Mesenchymal stem cell (in vitro differentiated cells and primary cell): Measurements from ENCODE around the gene OXT.

Source experiments
- DNase-seq: peaks from one replicate; pipeline ENCODE4 v3.0.0-alpha.2; 2013
- H2AFZ ChIP-seq: one replicate; pipeline ENCODE4 v1.6.1; 2013; ENCODE audit warnings: low read depth, mild to moderate bottlenecking, control low read depth, inconsistent platforms, low read length, moderate library complexity
- H2AK5ac ChIP-seq: 2 replicates; pipeline ENCODE4 v1.6.1; 2013; ENCODE audit warnings: low read length, moderate library complexity, mild to moderate bottlenecking, inconsistent platforms; ENCODE audit not compliant: severe bottlenecking
- H2BK120ac ChIP-seq: one replicate; pipeline ENCODE4 v1.6.1; 2013; ENCODE audit warnings: low read depth, mild to moderate bottlenecking, inconsistent platforms, low read length, moderate library complexity
- H2BK12ac ChIP-seq, 2 experiments: one replicate each; pipeline ENCODE4 v1.6.1; 2013; ENCODE audit warnings: inconsistent platforms in 2 of 2, low read length in 2 of 2, mild to moderate bottlenecking in 2 of 2, moderate library complexity in 2 of 2, control low read depth in 1 of 2
- H2BK15ac ChIP-seq: one replicate; pipeline ENCODE4 v1.6.1; 2013; ENCODE audit warnings: mild to moderate bottlenecking, low read depth, inconsistent platforms; ENCODE audit not compliant: poor library complexity, severe bottlenecking
- H2BK5ac ChIP-seq: 2 replicates; pipeline ENCODE4 v1.6.1; 2013; ENCODE audit warnings: low read depth, mild to moderate bottlenecking, low read length, control low read depth, inconsistent platforms; ENCODE audit not compliant: poor library complexity, severe bottlenecking
- H3K14ac ChIP-seq, 2 experiments: one replicate each; pipeline ENCODE4 v1.6.1; 2013; ENCODE audit warnings: inconsistent platforms in 2 of 2, low read length in 2 of 2, control low read depth in 1 of 2, mild to moderate bottlenecking in 1 of 2, moderate library complexity in 1 of 2
- H3K18ac ChIP-seq, 2 experiments: one replicate each; pipeline ENCODE4 v1.6.1; 2013; ENCODE audit warnings: inconsistent platforms in 2 of 2, low read length in 2 of 2, control low read depth in 1 of 2, low read depth in 1 of 2, mild to moderate bottlenecking in 1 of 2
- H3K23ac ChIP-seq, 2 experiments: one replicate each; pipeline ENCODE4 v1.6.1; 2013; ENCODE audit warnings: inconsistent platforms in 2 of 2, low read length in 2 of 2, mild to moderate bottlenecking in 2 of 2, moderate library complexity in 2 of 2, control low read depth in 1 of 2
- H3K27ac ChIP-seq: 2 replicates; pipeline ENCODE4 v1.5.1; 2013; ENCODE audit warnings: mild to moderate bottlenecking, moderate library complexity, low read length, control low read depth, inconsistent platforms; ENCODE audit not compliant: poor library complexity, severe bottlenecking
- H3K27me3 ChIP-seq, 2 experiments: 2 replicates each; pipeline versions ENCODE4 v1.6.1 to v1.7.0; 2013; ENCODE audit warnings: low read length in 2 of 2, mild to moderate bottlenecking in 2 of 2, moderate library complexity in 2 of 2, control low read depth in 1 of 2, inconsistent platforms in 1 of 2; ENCODE audit not compliant: control insufficient read depth in 1 of 2, insufficient read depth in 1 of 2
- H3K36me3 ChIP-seq, 2 experiments: 2 replicates each; pipeline versions ENCODE4 v1.6.1 to v1.7.0; 2013; ENCODE audit warnings: low read length in 2 of 2, control low read depth in 1 of 2, inconsistent platforms in 1 of 2, low read depth in 1 of 2, mild to moderate bottlenecking in 1 of 2; ENCODE audit not compliant: insufficient read depth in 2 of 2, control insufficient read depth in 1 of 2
- H3K4ac ChIP-seq, 2 experiments: one replicate each; pipeline ENCODE4 v1.6.1; 2013; ENCODE audit warnings: inconsistent platforms in 2 of 2, low read length in 2 of 2, mild to moderate bottlenecking in 2 of 2, moderate library complexity in 2 of 2, control low read depth in 1 of 2, low read depth in 1 of 2
- H3K4me1 ChIP-seq: 2 replicates; pipeline ENCODE4 v1.6.1; 2013; ENCODE audit warnings: low read depth, low read length, control low read depth; ENCODE audit not compliant: control insufficient read depth, insufficient read depth
- H3K4me2 ChIP-seq: 2 replicates; pipeline ENCODE4 v1.6.1; 2013; ENCODE audit warnings: low read length, mild to moderate bottlenecking, inconsistent platforms; ENCODE audit not compliant: poor library complexity, severe bottlenecking
- H3K4me3 ChIP-seq, 2 experiments: 2 replicates each; pipeline versions ENCODE4 v1.5.1 to v1.7.0; 2013; ENCODE audit warnings: low read length in 2 of 2, mild to moderate bottlenecking in 2 of 2, control low read depth in 1 of 2, low read depth in 1 of 2; ENCODE audit not compliant: insufficient read depth in 1 of 2
- H3K79me1 ChIP-seq: replicated peaks from 2 replicates; pipeline ENCODE4 v1.6.1; 2013; ENCODE audit warnings: mild to moderate bottlenecking, control low read depth, low read length, inconsistent platforms; ENCODE audit not compliant: poor library complexity, severe bottlenecking
- H3K9ac ChIP-seq: 2 replicates; pipeline ENCODE4 v1.7.0; 2013; ENCODE audit warnings: mild to moderate bottlenecking, low read length, moderate library complexity
- H3K9me3 ChIP-seq: 2 replicates; pipeline ENCODE4 v1.7.0; 2013; ENCODE audit warnings: mild to moderate bottlenecking, low read length; ENCODE audit not compliant: control insufficient read depth
- H4K8ac ChIP-seq: one replicate; pipeline ENCODE4 v1.6.1; 2013; ENCODE audit warnings: inconsistent platforms, mild to moderate bottlenecking, low read length, moderate library complexity
- H4K91ac ChIP-seq: one replicate; pipeline ENCODE4 v1.6.1; 2013; ENCODE audit warnings: mild to moderate bottlenecking, low read length, inconsistent platforms
- WGBS: methylation state at CpG from one replicate; pipeline ENCODE4 v1.1.7; 2013; ENCODE audit warnings: mixed read lengths; 5-methylcytosine and 5-hydroxymethylcytosine counted together

OXT gene

DNA sequence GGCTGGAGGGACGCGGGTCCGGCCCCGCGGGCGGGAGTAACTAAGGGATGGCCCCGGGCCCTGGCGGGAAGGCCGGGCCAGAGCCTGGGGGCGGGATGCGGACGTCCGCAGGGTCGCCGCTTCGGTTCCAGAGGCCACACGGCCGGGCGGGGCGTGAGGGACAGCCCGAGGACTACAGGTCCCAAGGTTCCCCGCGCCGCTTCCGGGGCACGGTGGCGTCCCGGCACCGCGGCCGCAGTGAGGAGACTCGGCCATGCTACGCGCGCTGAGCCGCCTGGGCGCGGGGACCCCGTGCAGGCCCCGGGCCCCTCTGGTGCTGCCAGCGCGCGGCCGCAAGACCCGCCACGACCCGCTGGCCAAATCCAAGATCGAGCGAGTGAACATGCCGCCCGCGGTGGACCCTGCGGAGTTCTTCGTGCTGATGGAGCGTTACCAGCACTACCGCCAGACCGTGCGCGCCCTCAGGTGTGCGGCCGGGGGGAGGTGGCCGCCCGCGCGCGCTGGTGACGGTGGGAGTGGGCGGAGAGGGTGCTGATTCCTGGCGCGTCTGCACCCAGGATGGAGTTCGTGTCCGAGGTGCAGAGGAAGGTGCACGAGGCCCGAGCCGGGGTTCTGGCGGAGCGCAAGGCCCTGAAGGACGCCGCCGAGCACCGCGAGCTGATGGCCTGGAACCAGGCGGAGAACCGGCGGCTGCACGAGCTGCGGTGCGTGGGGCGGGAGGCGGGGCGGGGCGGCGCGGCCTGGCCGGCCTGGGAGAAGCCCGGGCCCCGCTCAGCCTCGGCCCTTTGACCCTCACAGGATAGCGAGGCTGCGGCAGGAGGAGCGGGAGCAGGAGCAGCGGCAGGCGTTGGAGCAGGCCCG is 25.4 kb upstream of the OXT start, which contains the start of gene MRPS26:
TSS of gene MRPS26 (plus strand) at position 237 of the 861 bp plus-strand sequence. CDS start at position 254, 17 bp downstream.
- peak; percentile 90 for DNase-seq
- Histone ChIP-seq H3K36me3 (peaks cover 36 to 45% of the 10 kb centered on the region in 2 experiments), H3K4me1 (peaks cover 27% of the 10 kb centered on the region), H2AK5ac (peak within 1 kb of the TSS; percentile 69), H2BK15ac (peak within 1 kb of the TSS; percentile 98), H3K14ac (peak within 1 kb of the TSS in 1 of 2 experiments; percentile 93), H3K4me3 (peak within 1 kb of the TSS; percentile 79 to 95), H3K23ac (peak within 1 kb of the TSS in 1 of 2 experiments; percentile 51), H3K9ac (peak within 1 kb of the TSS; percentile 91), H2BK120ac (no peak within 1 kb of the TSS), H3K27ac (peak within 1 kb of the TSS; percentile 54), H4K91ac (peak within 1 kb of the TSS; percentile 88), H2AFZ (peak within 1 kb of the TSS; percentile 83), H3K18ac (peak within 1 kb of the TSS; percentile 88 to 94), H3K4ac (peak within 1 kb of the TSS; percentile 56 to 57), H2BK12ac (peak within 1 kb of the TSS in 1 of 2 experiments; percentile 12), H3K79me1 (peaks cover 11% of the 10 kb centered on the region), H3K27me3 (no peaks in the 10 kb centered on the region), H3K9me3 (no peaks in the 10 kb centered on the region), H3K4me2 (peak within 1 kb of the TSS; percentile 94), H4K8ac (peak within 1 kb of the TSS; percentile 92), H2BK5ac (peak within 1 kb of the TSS; percentile 68)
- WGBS: under 1% methylated on average over 81 of the region's 104 CpGs

DNA sequence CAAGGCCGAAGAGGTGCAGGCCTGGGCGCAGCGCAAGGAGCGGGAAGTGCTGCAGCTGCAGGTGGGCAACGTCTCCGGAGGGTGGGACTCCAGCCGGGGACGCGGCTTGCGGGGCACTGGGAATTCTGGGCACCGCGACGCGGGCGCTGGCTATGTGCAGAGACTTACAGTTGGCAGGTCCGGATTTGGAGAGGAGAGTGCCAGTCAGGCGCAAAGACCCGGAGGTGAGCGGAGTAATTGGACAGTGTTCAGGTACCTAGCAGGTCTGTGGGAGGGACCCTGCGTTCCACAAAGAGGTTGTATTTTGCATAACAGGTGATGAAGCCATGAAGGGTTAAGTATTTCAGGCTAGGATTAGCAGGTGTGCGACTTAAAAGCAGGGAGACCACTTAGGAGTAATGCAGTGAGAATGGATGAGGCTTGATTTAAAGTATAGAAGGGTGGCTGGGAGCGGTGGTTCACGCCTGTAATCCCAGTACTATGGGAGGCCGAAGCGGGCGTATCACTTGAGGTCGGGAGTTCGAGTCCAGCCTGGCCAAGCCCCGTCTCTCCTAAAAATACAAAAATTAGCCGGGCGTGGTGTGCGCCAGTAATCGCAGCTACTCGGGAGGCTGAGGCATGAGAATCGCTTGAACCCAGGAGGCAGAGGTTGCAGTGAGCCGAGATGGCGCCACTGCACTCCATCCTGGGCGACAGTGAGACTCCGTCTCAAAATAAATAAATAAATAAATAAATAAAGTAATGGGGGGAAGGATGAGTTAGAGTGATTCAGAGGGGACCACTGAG is 24.6 kb upstream of the OXT start:
- H3K27ac ChIP-seq: no peak overlapping the region
- H3K4me1 ChIP-seq: peaks cover 24% of the 10 kb centered on the region
- H3K9me3 ChIP-seq: no peaks in the 10 kb centered on the region
- H2BK12ac ChIP-seq: no peak overlapping the region
- no peak overlapping the region for H2AK5ac ChIP-seq
- H3K36me3 ChIP-seq: peaks cover 32 to 45% of the 10 kb centered on the region in 2 experiments
- H2BK120ac ChIP-seq: no peak overlapping the region
- H3K14ac ChIP-seq: peak overlapping the region in 1 of 2 experiments; percentile 22
- peak overlapping the region; percentile 91 for H3K9ac ChIP-seq
- H2BK5ac ChIP-seq: no peak overlapping the region
- DNase-seq: no peak
- no peak overlapping the region for H2BK15ac ChIP-seq
- H3K27me3 ChIP-seq: no peaks in the 10 kb centered on the region
- peaks cover 11% of the 10 kb centered on the region for H3K79me1 ChIP-seq
- H3K4me3 ChIP-seq: peak overlapping the region; percentile 79 to 95
- peak overlapping the region; percentile 0 to 57 for H3K4ac ChIP-seq
- peak overlapping the region; percentile 78 for H4K8ac ChIP-seq
- H4K91ac ChIP-seq: no peak overlapping the region
- H3K4me2 ChIP-seq: peak overlapping the region; percentile 94
- peak overlapping the region; percentile 83 for H2AFZ ChIP-seq
- no peak overlapping the region for H3K23ac ChIP-seq
- WGBS: 39% methylated on average over 35 of the region's 39 CpGs
- peak overlapping the region; percentile 28 to 88 for H3K18ac ChIP-seq

DNA sequence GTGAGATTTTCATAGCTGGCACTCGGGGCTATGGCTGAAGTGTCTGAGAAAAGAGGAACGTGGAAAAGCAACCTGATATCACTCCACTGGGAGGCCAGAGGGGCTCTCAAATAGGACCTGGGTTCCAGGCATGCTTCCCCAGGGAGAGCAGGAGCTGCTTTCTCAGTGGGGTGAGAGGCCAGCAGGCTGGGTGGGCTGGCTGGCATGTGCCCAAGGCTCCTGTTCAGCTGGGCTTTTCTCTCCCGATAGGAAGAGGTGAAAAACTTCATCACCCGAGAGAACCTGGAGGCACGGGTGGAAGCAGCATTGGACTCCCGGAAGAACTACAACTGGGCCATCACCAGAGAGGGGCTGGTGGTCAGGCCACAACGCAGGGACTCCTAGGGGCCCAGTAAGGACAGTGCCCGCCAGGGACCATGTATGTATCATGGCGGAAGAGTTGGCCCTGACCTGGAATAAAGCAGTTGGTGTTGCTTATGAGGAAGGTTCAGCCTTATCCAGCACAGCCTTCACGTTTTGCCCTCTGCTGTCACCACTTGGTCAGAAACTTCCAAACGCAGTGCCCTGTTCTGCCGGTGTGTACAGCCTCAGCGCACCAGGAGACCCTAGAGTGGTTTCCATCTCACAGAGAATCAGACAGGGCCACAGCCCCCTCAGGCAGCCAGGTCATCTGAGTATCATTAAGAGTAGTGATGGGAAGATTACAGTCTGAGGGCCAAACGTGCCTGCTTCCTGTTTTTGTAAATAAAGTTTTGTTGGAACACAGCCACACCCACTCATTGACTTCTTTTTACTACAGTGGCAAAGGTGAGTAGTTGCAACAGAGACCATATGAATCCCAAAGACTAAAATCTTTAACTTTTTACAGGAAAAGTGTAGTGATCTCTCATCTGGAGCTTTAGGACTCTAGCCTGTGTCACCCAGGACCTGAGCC is 23.7 kb upstream of the OXT start:
- H3K27me3 ChIP-seq: no peaks in the 10 kb centered on the region
- no peak overlapping the region for H3K18ac ChIP-seq
- no peak overlapping the region for H3K4ac ChIP-seq
- H3K4me1 ChIP-seq: peaks cover 19% of the 10 kb centered on the region
- no peak overlapping the region for H2BK15ac ChIP-seq
- DNase-seq: no peak
- H3K23ac ChIP-seq: no peak overlapping the region
- H3K4me3 ChIP-seq: no peak overlapping the region
- H3K9ac ChIP-seq: no peak overlapping the region
- no peak overlapping the region for H2AFZ ChIP-seq
- no peak overlapping the region for H3K14ac ChIP-seq
- no peak overlapping the region for H2AK5ac ChIP-seq
- H2BK120ac ChIP-seq: no peak overlapping the region
- H4K8ac ChIP-seq: no peak overlapping the region
- H4K91ac ChIP-seq: no peak overlapping the region
- peaks cover 29 to 42% of the 10 kb centered on the region in 2 experiments for H3K36me3 ChIP-seq
- no peak overlapping the region for H3K27ac ChIP-seq
- H3K4me2 ChIP-seq: no peak overlapping the region
- H3K79me1 ChIP-seq: peaks cover 11% of the 10 kb centered on the region
- H2BK12ac ChIP-seq: no peak overlapping the region
- H2BK5ac ChIP-seq: no peak overlapping the region
- H3K9me3 ChIP-seq: no peaks in the 10 kb centered on the region
- WGBS: 95% methylated on average over 13 of the region's 14 CpGs
